IPS-15b (cell line): Measurements from ENCODE around the gene VAV2.

Experiments used
- H3K27me3 ChIP-seq: one replicate; pipeline ENCODE4 v1.6.1; 2013; ENCODE audit warnings: low read length; ENCODE audit not compliant: control insufficient read depth, insufficient read depth
- H3K36me3 ChIP-seq: one replicate; pipeline ENCODE4 v1.6.1; 2013; ENCODE audit warnings: low read length; ENCODE audit not compliant: control insufficient read depth, insufficient read depth
- H3K4me1 ChIP-seq: one replicate; pipeline ENCODE4 v1.6.1; 2013; ENCODE audit warnings: mild to moderate bottlenecking, low read length; ENCODE audit not compliant: control insufficient read depth, insufficient read depth
- H3K4me3 ChIP-seq: one replicate; pipeline ENCODE4 v1.5.1; 2013; ENCODE audit warnings: low read depth, low read length
- H3K9ac ChIP-seq: one replicate; pipeline ENCODE4 v1.6.1; 2013; ENCODE audit warnings: low read depth, mild to moderate bottlenecking, low read length
- H3K9me3 ChIP-seq: one replicate; pipeline ENCODE4 v1.6.1; 2013; ENCODE audit warnings: mild to moderate bottlenecking, low read length; ENCODE audit not compliant: control insufficient read depth, insufficient read depth

Gene VAV2

GRCh38 chr9:133812077-133812868 is 179.9 kb downstream of the VAV2 start:
- peaks cover 29% of the 10 kb centered on the region for H3K36me3 ChIP-seq
- no peaks in the 10 kb centered on the region for H3K4me1 ChIP-seq
- no peak overlapping the region for H3K4me3 ChIP-seq

GRCh38 chr9:133811471-133811870 is 180.7 kb downstream of the VAV2 start:
- no peaks in the 10 kb centered on the region for H3K4me1 ChIP-seq
- H3K4me3 ChIP-seq = no peak overlapping the region
- H3K27me3 ChIP-seq = no peaks in the 10 kb centered on the region
- no peak overlapping the region for H3K9ac ChIP-seq
- H3K36me3 ChIP-seq = peaks cover 36% of the 10 kb centered on the region
- H3K9me3 ChIP-seq = no peaks in the 10 kb centered on the region

More at GRCh38 chr9:133812077-133812868, 179.9 kb downstream of the VAV2 start:
- H3K9ac ChIP-seq = no peak overlapping the region
- no peaks in the 10 kb centered on the region for H3K27me3 ChIP-seq
- no peaks in the 10 kb centered on the region for H3K9me3 ChIP-seq

- H3K27me3 ChIP-seq = no peaks in the 10 kb centered on the region
- H3K9ac ChIP-seq = no peak overlapping the region
- no peak overlapping the region for H3K4me3 ChIP-seq
- H3K4me1 ChIP-seq = no peaks in the 10 kb centered on the region
- no peaks in the 10 kb centered on the region for H3K9me3 ChIP-seq
- H3K36me3 ChIP-seq = peaks cover 38% of the 10 kb centered on the region
These were observed 181.4 kb downstream of the VAV2 start for GRCh38 chr9:133810556-133811195.

GRCh38 chr9:133809335-133809734 is 182.8 kb downstream of the VAV2 start:
- Histone ChIP-seq H3K27me3 (no peaks in the 10 kb centered on the region), H3K9me3 (no peaks in the 10 kb centered on the region), H3K4me3 (no peak overlapping the region), H3K4me1 (no peaks in the 10 kb centered on the region), H3K36me3 (peaks cover 47% of the 10 kb centered on the region), H3K9ac (no peak overlapping the region)

GRCh38 chr9:133807818-133808217 is 184.3 kb downstream of the VAV2 start:
- peaks cover 40% of the 10 kb centered on the region for H3K36me3 ChIP-seq
- no peaks in the 10 kb centered on the region for H3K27me3 ChIP-seq

GRCh38 chr9:133807037-133807436 is 185.1 kb downstream of the VAV2 start:
- Histone ChIP-seq H3K9ac (no peak overlapping the region), H3K4me3 (no peak overlapping the region), H3K27me3 (no peaks in the 10 kb centered on the region), H3K4me1 (no peaks in the 10 kb centered on the region), H3K36me3 (peaks cover 41% of the 10 kb centered on the region), H3K9me3 (no peaks in the 10 kb centered on the region)

More at GRCh38 chr9:133807818-133808217, 184.3 kb downstream of the VAV2 start:
- Histone ChIP-seq H3K4me3 (no peak overlapping the region), H3K4me1 (no peaks in the 10 kb centered on the region), H3K9me3 (no peaks in the 10 kb centered on the region), H3K9ac (no peak overlapping the region)

GRCh38 chr9:133806623-133807010 is 185.5 kb downstream of the VAV2 start:
- Histone ChIP-seq H3K4me3 (no peak overlapping the region), H3K9me3 (no peaks in the 10 kb centered on the region), H3K36me3 (peaks cover 38% of the 10 kb centered on the region), H3K9ac (no peak overlapping the region), H3K4me1 (no peaks in the 10 kb centered on the region), H3K27me3 (no peaks in the 10 kb centered on the region)

GRCh38 chr9:133805876-133806622 is 186.1 kb downstream of the VAV2 start:
- H3K9ac ChIP-seq = no peak overlapping the region
- H3K9me3 ChIP-seq = no peaks in the 10 kb centered on the region
- H3K36me3 ChIP-seq = peaks cover 38% of the 10 kb centered on the region
- H3K4me3 ChIP-seq = no peak overlapping the region
- no peaks in the 10 kb centered on the region for H3K4me1 ChIP-seq
- no peaks in the 10 kb centered on the region for H3K27me3 ChIP-seq

- H3K9me3 ChIP-seq = no peaks in the 10 kb centered on the region
- no peaks in the 10 kb centered on the region for H3K27me3 ChIP-seq
- H3K9ac ChIP-seq = no peak overlapping the region
- no peaks in the 10 kb centered on the region for H3K4me1 ChIP-seq
- H3K36me3 ChIP-seq = peaks cover 33% of the 10 kb centered on the region
- H3K4me3 ChIP-seq = no peak overlapping the region
These were observed 187.9 kb downstream of the VAV2 start for GRCh38 chr9:133804199-133804598.

- H3K9me3 ChIP-seq = no peaks in the 10 kb centered on the region
- H3K9ac ChIP-seq = no peak overlapping the region
- peaks cover 36% of the 10 kb centered on the region for H3K36me3 ChIP-seq
- H3K4me3 ChIP-seq = no peak overlapping the region
- no peaks in the 10 kb centered on the region for H3K4me1 ChIP-seq
- no peaks in the 10 kb centered on the region for H3K27me3 ChIP-seq
These were observed 188.4 kb downstream of the VAV2 start for GRCh38 chr9:133803745-133804144.

GRCh38 chr9:133803028-133803585 is 189.0 kb downstream of the VAV2 start:
- no peaks in the 10 kb centered on the region for H3K4me1 ChIP-seq
- H3K9ac ChIP-seq = no peak overlapping the region
- H3K9me3 ChIP-seq = no peaks in the 10 kb centered on the region
- H3K36me3 ChIP-seq = peaks cover 38% of the 10 kb centered on the region
- H3K4me3 ChIP-seq = no peak overlapping the region
- H3K27me3 ChIP-seq = no peaks in the 10 kb centered on the region
